Calu3 (cell line): ENCODE results near the gene SERPINF2. TPM values are rescaled to one million over a fixed set of nuclear protein-coding genes. Genes with fewer than 3 reads are reported as not detected.

ENCODE experiments used
- BruUV-seq: library from RNA; stranded (reverse); fragments of 400-500 nt; replicated peaks from 2 replicates; lab custom pipeline; 2021; lab: Mats Ljungman, UMichigan
- CTCF ChIA-PET: fragments of 300-600 bp; sonication (Branson Sonifier 250); formaldehyde crosslinking; loops from one replicate; lab custom pipeline; 2022; ENCODE audit warnings: antibody characterized with exemption; lab: Charles Lee
- DNase-seq: peaks from one replicate; pipeline ENCODE4 v3.0.0; 2022
- H3K27ac Mint-ChIP-seq: one replicate; pipeline ENCODE4 v1.8.0; 2022; ENCODE audit warnings: mixed read lengths; ENCODE audit not compliant: unreplicated experiment
- H3K27me3 Mint-ChIP-seq: one replicate; pipeline ENCODE4 v1.8.0; 2022; ENCODE audit warnings: mixed read lengths; ENCODE audit not compliant: unreplicated experiment
- H3K36me3 Mint-ChIP-seq: one replicate; pipeline ENCODE4 v1.8.0; 2022; ENCODE audit warnings: mild to moderate bottlenecking, moderate library complexity, mixed read lengths; ENCODE audit not compliant: insufficient read depth, unreplicated experiment
- H3K4me1 Mint-ChIP-seq: one replicate; pipeline ENCODE4 v1.8.0; 2022; ENCODE audit warnings: mild to moderate bottlenecking, low read depth, mixed read lengths; ENCODE audit not compliant: unreplicated experiment
- H3K4me3 Mint-ChIP-seq: one replicate; pipeline ENCODE4 v1.8.0; 2022; ENCODE audit warnings: mild to moderate bottlenecking, low read depth, moderate library complexity, mixed read lengths; ENCODE audit not compliant: unreplicated experiment
- H3K9me3 Mint-ChIP-seq: one replicate; pipeline ENCODE4 v1.8.0; 2022; ENCODE audit warnings: low read depth, mixed read lengths; ENCODE audit not compliant: unreplicated experiment
- CTCF ChIP-seq: fragments of 200-600 bp; IDR thresholded peaks from one replicate; pipeline ENCODE4 v1.8.0; 2022; ENCODE audit warnings: antibody characterized with exemption; ENCODE audit not compliant: unreplicated experiment
- intact Hi-C: fragments of 100-400 bp; cut with micrococcal nuclease; formaldehyde crosslinking; loops from one replicate; pipeline ENCODE4 v1.10.0; 2022; ENCODE audit not compliant: unreplicated experiment
- total RNA-seq: library from RNA; stranded (reverse); gene quantifications from 2 replicates; pipeline ENCODE4 v1.2.3, GENCODE V29; 2022

Gene SERPINF2
- total RNA-seq, 1 experiment from 2014 or later = 0.76 TPM

GRCh38 chr17:1752425-1753262, 10.0 kb downstream of the SERPINF2 start:
- Mint-ChIP-seq H3K4me3 (peak overlapping the region; percentile 36), H3K36me3 (no peaks in the 10 kb centered on the region), H3K4me1 (no peaks in the 10 kb centered on the region), H3K9me3 (no peaks in the 10 kb centered on the region), H3K27me3 (peaks cover 12% of the 10 kb centered on the region), H3K27ac (no peak overlapping the region)
- BruUV-seq = no TSS peak
- TF ChIP-seq CTCF = no peak
- CTCF ChIA-PET = interaction anchor here (0.6 to 1.3 kb wide), 3 partner anchors 38 to 558 kb away, joined by 3 to 4 read pairs (median 4); no protein-coding TSS in a partner anchor
- intact Hi-C loops = no loop called here
- DNase-seq = peak; percentile 34

- BruUV-seq = no TSS peak
- intact Hi-C loops = no loop called here
- TF ChIP-seq CTCF = no peak
- no peaks in the 10 kb centered on the region for H3K4me1 Mint-ChIP-seq
- no peak for DNase-seq
- H3K27ac Mint-ChIP-seq = no peak overlapping the region
- no peaks in the 10 kb centered on the region for H3K36me3 Mint-ChIP-seq
- no peak overlapping the region for H3K4me3 Mint-ChIP-seq
- no peaks in the 10 kb centered on the region for H3K9me3 Mint-ChIP-seq
- CTCF ChIA-PET = interaction anchor here (0.6 kb wide), 1 partner anchor 62 kb away, joined by 9 read pairs; no protein-coding TSS in a partner anchor
- peaks cover 12% of the 10 kb centered on the region for H3K27me3 Mint-ChIP-seq
These were observed 11.2 kb downstream of the SERPINF2 start for GRCh38 chr17:1753767-1754429.

- no peak for DNase-seq
- H3K4me3 Mint-ChIP-seq = no peak overlapping the region
- H3K36me3 Mint-ChIP-seq = no peaks in the 10 kb centered on the region
- no TSS peak for BruUV-seq
- intact Hi-C loops = no loop called here
- TF ChIP-seq CTCF = no peak
- peaks cover 12% of the 10 kb centered on the region for H3K27me3 Mint-ChIP-seq
- CTCF ChIA-PET = interaction anchor here (0.6 kb wide), 1 partner anchor 63 kb away, joined by 9 read pairs; no protein-coding TSS in a partner anchor
- no peak overlapping the region for H3K27ac Mint-ChIP-seq
- no peaks in the 10 kb centered on the region for H3K4me1 Mint-ChIP-seq
- H3K9me3 Mint-ChIP-seq = no peaks in the 10 kb centered on the region
These were observed 11.9 kb downstream of the SERPINF2 start for GRCh38 chr17:1754430-1755112.

- Mint-ChIP-seq H3K27ac (no peak overlapping the region), H3K9me3 (no peaks in the 10 kb centered on the region), H3K4me3 (no peak overlapping the region), H3K36me3 (no peaks in the 10 kb centered on the region), H3K27me3 (peaks cover 12% of the 10 kb centered on the region), H3K4me1 (no peaks in the 10 kb centered on the region)
- no TSS peak for BruUV-seq
- no peak for DNase-seq
- intact Hi-C loops = no loop called here
- TF ChIP-seq CTCF = no peak
- CTCF ChIA-PET = no interaction called here
These were observed 12.7 kb downstream of the SERPINF2 start for GRCh38 chr17:1755252-1755826.
